K562 (cell line): Measurements from ENCODE around the gene CDK14. TPM values are rescaled to one million over a fixed set of nuclear protein-coding genes. Genes with fewer than 3 reads are reported as not detected.

ENCODE experiments used
- CREBBP ChIP-seq: IDR thresholded peaks from one replicate; pipeline ENCODE4 v1.6.1; 2012; ENCODE audit warnings: low read depth, mild to moderate bottlenecking, control low read depth, inconsistent platforms, low read length
- EHMT2 ChIP-seq: fragments of 450-650 bp; IDR thresholded peaks from 2 replicates; pipeline ENCODE4 v1.6.1; 2018; ENCODE audit warnings: antibody characterized with exemption
- ELF2 ChIP-seq: fragments of 250-450 bp; sonication (Bioruptor Pico); IDR thresholded peaks from 2 replicates; pipeline ENCODE4 v1.5.0; 2021; ENCODE audit warnings: mild to moderate bottlenecking
- MBD2 ChIP-seq: sonication (generic); IDR thresholded peaks from 2 replicates; pipeline ENCODE4 v1.6.1; 2016; ENCODE audit warnings: low read depth, borderline replicate concordance
- MCM2 ChIP-seq: fragments of 450-650 bp; IDR thresholded peaks from 2 replicates; pipeline ENCODE4 v1.6.1; 2017; ENCODE audit warnings: low read depth, mild to moderate bottlenecking
- MIER1 ChIP-seq: fragments of 450-650 bp; IDR thresholded peaks from 2 replicates; pipeline ENCODE4 v1.6.1; 2016; ENCODE audit warnings: antibody characterized with exemption, mild to moderate bottlenecking, low read depth
- PHF8 ChIP-seq: fragments of 200-600 bp; sonication (generic); IDR thresholded peaks from 2 replicates; pipeline ENCODE4 v1.6.1; 2012; ENCODE audit warnings: mixed run types, mild to moderate bottlenecking, inconsistent platforms, low read length, moderate library complexity, borderline replicate concordance
- POLR2G ChIP-seq: fragments of 200-400 bp; formaldehyde crosslinking; IDR thresholded peaks from 2 replicates; pipeline ENCODE4 v1.6.1; 2017; ENCODE audit warnings: low read depth, mild to moderate bottlenecking, antibody characterized with exemption, low read length, moderate library complexity
- SMAD3 ChIP-seq: fragments of 450-650 bp; formaldehyde crosslinking; conservative IDR thresholded peaks from 2 replicates; pipeline ENCODE4 v1.4.0; 2020; ENCODE audit warnings: mild to moderate bottlenecking
- SP1 ChIP-seq: sonication (generic); formaldehyde crosslinking; IDR thresholded peaks from 2 replicates; pipeline ENCODE4 v1.8.1; 2022; ENCODE audit warnings: mild to moderate bottlenecking, missing genetic modification reagents
- SREBF2 ChIP-seq: sonication (generic); formaldehyde crosslinking; IDR thresholded peaks from 2 replicates; pipeline ENCODE4 v1.4.0; 2020; ENCODE audit warnings: mild to moderate bottlenecking, missing genetic modification reagents
- THRAP3 ChIP-seq: fragments of 450-650 bp; IDR thresholded peaks from 2 replicates; pipeline ENCODE4 v1.6.1; 2016; ENCODE audit warnings: mild to moderate bottlenecking, inconsistent platforms, borderline replicate concordance
- ZNF239 ChIP-seq: fragments of 250-450 bp; sonication (Bioruptor Pico); IDR thresholded peaks from 2 replicates; pipeline ENCODE4 v1.4.0; 2020; ENCODE audit warnings: mild to moderate bottlenecking
- ZNF253 ChIP-seq: fragments of 250-450 bp; sonication (Bioruptor Pico); conservative IDR thresholded peaks from 2 replicates; pipeline ENCODE4 v1.6.1; 2021; ENCODE audit warnings: mild to moderate bottlenecking
- ZNF384 ChIP-seq: IDR thresholded peaks from 2 replicates; pipeline ENCODE4 v1.6.1; 2012; ENCODE audit warnings: low read depth, low read length, improper control_type of control experiment
- ZNF507 ChIP-seq: conservative IDR thresholded peaks from 2 replicates; pipeline ENCODE4 v1.6.1; 2017; ENCODE audit warnings: missing genetic modification characterization, missing compliant biosample characterization
- polyA plus RNA-seq, 8 experiments: library from polyadenylated mRNA; depleted of rRNA in 4 of 8; stranded (reverse) in 5 of 8; unstranded in 3 of 8; fragments of >200 nt; fragmentation: Nextera tagmentation in 2 of 8; fragmentation: Illumina TruSeq in 1 of 8; extraction: Ambion mirVana in 2 of 8; extraction: Trizol in 1 of 8; gene quantifications; 2 replicates each; pipeline versions ENCODE4 v1.2.1 to v1.2.3, GENCODE V29; 2011 to 2014; ENCODE audit warnings: inconsistent platforms in 1 of 8, missing spikeins in 1 of 8
- total RNA-seq, 7 experiments: library from RNA; depleted of rRNA in 6 of 7; stranded (reverse); fragments of >200 nt in 6 of 7; fragmentation: Illumina TruSeq in 2 of 7; extraction: Trizol in 2 of 7; gene quantifications; 2 replicates each; pipeline versions ENCODE4 v1.2.1 to v1.2.3, GENCODE V29; 2011 to 2021; ENCODE audit warnings: low replicate concordance in 1 of 7
- TF ChIP-seq, protein P1 (sequence below): sonication (generic); formaldehyde crosslinking; IDR thresholded peaks from 2 replicates; pipeline ENCODE4 v1.8.1; 2022; ENCODE audit warnings: missing genetic modification reagents
- TF ChIP-seq, protein P2 (sequence below): fragments of 250-450 bp; sonication (Bioruptor Pico); IDR thresholded peaks from 2 replicates; pipeline ENCODE4 v1.8.0; 2022; ENCODE audit warnings: inconsistent platforms
- TF ChIP-seq, protein P3 (sequence below), 3 experiments: IDR thresholded peaks in 2 of 3; conservative IDR thresholded peaks in 1 of 3; 2 replicates each; pipeline ENCODE4 v1.5.1; 2011 to 2012; ENCODE audit warnings: low read length in 3 of 3, mild to moderate bottlenecking in 3 of 3, control low read depth in 2 of 3, improper control_type of control experiment in 1 of 3, inconsistent platforms in 1 of 3, low read depth in 1 of 3, mixed read lengths in 1 of 3, moderate library complexity in 1 of 3; ENCODE audit not compliant: insufficient read depth in 2 of 3
- TF ChIP-seq, protein P4 (sequence below): fragments of 150-350 bp; conservative IDR thresholded peaks from 2 replicates; pipeline ENCODE4 v1.6.1; 2014; ENCODE audit warnings: low read length

The CDK14 gene
- total and polyA plus RNA-seq, 9 of the 15 experiments (the other 6 are each of a cell fraction or from before 2014, with no cell fraction given) = 0.03 to 0.91 (median 0.16) TPM

DNA sequence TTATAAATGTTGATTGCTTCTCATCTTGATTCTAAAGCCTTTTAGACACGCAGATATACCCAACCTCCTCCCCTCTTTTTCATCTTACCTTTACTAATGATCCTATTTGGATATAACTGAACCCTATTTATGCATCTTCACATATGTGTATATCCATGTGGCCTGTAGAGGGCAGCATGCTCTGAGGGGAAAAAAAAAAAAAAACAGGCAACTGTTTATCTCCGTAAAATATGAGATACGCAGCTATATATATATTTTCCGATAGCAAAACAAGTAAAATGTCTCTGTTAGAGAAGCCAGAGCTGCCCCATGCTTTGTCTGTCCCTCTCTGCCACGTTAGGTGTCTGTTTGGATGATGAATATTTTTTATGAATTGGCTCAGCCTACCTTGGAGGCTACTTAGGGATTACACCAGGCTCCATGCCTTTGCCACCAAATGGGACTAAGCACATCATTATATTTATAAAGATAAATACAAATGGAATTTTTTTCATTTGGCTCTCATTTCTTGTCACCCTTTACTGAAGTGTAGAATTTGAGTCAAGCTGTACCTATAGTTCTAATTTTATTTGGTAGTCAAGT is 493.4 kb downstream of the CDK14 start (continued):
- TF ChIP-seq, protein P1, sequence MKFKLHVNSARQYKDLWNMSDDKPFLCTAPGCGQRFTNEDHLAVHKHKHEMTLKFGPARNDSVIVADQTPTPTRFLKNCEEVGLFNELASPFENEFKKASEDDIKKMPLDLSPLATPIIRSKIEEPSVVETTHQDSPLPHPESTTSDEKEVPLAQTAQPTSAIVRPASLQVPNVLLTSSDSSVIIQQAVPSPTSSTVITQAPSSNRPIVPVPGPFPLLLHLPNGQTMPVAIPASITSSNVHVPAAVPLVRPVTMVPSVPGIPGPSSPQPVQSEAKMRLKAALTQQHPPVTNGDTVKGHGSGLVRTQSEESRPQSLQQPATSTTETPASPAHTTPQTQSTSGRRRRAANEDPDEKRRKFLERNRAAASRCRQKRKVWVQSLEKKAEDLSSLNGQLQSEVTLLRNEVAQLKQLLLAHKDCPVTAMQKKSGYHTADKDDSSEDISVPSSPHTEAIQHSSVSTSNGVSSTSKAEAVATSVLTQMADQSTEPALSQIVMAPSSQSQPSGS (CRISPR knock-in tag) = no peak
- TF ChIP-seq, protein P2, sequence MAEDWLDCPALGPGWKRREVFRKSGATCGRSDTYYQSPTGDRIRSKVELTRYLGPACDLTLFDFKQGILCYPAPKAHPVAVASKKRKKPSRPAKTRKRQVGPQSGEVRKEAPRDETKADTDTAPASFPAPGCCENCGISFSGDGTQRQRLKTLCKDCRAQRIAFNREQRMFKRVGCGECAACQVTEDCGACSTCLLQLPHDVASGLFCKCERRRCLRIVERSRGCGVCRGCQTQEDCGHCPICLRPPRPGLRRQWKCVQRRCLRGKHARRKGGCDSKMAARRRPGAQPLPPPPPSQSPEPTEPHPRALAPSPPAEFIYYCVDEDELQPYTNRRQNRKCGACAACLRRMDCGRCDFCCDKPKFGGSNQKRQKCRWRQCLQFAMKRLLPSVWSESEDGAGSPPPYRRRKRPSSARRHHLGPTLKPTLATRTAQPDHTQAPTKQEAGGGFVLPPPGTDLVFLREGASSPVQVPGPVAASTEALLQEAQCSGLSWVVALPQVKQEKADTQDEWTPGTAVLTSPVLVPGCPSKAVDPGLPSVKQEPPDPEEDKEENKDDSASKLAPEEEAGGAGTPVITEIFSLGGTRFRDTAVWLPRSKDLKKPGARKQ (CRISPR knock-in tag) = no peak
- TF ChIP-seq ZNF384 = peak; percentile 96
- TF ChIP-seq ZNF507 (tag) = no peak
- TF ChIP-seq CREBBP = no peak
- no peak for TF ChIP-seq SP1 (CRISPR knock-in tag)
- no peak for TF ChIP-seq PHF8
- TF ChIP-seq MIER1 = no peak
- no peak for TF ChIP-seq EHMT2
- TF ChIP-seq, protein P3, sequence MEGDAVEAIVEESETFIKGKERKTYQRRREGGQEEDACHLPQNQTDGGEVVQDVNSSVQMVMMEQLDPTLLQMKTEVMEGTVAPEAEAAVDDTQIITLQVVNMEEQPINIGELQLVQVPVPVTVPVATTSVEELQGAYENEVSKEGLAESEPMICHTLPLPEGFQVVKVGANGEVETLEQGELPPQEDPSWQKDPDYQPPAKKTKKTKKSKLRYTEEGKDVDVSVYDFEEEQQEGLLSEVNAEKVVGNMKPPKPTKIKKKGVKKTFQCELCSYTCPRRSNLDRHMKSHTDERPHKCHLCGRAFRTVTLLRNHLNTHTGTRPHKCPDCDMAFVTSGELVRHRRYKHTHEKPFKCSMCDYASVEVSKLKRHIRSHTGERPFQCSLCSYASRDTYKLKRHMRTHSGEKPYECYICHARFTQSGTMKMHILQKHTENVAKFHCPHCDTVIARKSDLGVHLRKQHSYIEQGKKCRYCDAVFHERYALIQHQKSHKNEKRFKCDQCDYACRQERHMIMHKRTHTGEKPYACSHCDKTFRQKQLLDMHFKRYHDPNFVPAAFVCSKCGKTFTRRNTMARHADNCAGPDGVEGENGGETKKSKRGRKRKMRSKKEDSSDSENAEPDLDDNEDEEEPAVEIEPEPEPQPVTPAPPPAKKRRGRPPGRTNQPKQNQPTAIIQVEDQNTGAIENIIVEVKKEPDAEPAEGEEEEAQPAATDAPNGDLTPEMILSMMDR (IDR thresholded peaks at IDR 0.05 in 2 of 3, conservative IDR thresholded peaks at IDR 0.05 in 1 of 3; ENCODE audit: insufficient read depth in 2 of 3, low read depth in 1 of 3, low read length in 3 of 3) = peak; percentile 51 to 81 (median 74); a peak in 5 of 6 replicates
- no peak for TF ChIP-seq POLR2G
- TF ChIP-seq SMAD3 (CRISPR knock-in tag) = no peak
- no peak for TF ChIP-seq THRAP3
- no peak for TF ChIP-seq ZNF239 (CRISPR knock-in tag)
- TF ChIP-seq ZNF253 (CRISPR knock-in tag) = no peak
- TF ChIP-seq SREBF2 (CRISPR knock-in tag) = no peak
- TF ChIP-seq ELF2 (CRISPR knock-in tag) = no peak
- no peak for TF ChIP-seq MCM2
- no peak for TF ChIP-seq MBD2
- TF ChIP-seq, protein P4, sequence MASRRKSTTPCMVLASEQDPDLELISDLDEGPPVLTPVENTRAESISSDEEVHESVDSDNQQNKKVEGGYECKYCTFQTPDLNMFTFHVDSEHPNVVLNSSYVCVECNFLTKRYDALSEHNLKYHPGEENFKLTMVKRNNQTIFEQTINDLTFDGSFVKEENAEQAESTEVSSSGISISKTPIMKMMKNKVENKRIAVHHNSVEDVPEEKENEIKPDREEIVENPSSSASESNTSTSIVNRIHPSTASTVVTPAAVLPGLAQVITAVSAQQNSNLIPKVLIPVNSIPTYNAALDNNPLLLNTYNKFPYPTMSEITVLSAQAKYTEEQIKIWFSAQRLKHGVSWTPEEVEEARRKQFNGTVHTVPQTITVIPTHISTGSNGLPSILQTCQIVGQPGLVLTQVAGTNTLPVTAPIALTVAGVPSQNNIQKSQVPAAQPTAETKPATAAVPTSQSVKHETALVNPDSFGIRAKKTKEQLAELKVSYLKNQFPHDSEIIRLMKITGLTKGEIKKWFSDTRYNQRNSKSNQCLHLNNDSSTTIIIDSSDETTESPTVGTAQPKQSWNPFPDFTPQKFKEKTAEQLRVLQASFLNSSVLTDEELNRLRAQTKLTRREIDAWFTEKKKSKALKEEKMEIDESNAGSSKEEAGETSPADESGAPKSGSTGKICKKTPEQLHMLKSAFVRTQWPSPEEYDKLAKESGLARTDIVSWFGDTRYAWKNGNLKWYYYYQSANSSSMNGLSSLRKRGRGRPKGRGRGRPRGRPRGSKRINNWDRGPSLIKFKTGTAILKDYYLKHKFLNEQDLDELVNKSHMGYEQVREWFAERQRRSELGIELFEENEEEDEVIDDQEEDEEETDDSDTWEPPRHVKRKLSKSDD = no peak
